Activated CD4-positive, CD25-positive, alpha-beta regulatory T cell treated with anti-CD3 and anti-CD28 coated beads, Interleukin-2, amount 50 U/mL, for 16 hours (primary cell): ENCODE measurements around the gene ZNF805.
"Not testable (repeated sequence)": the region's sequence is repeated elsewhere in the genome, so short reads cannot be mapped to it uniquely, and the experiment has no call there.

Source experiments
- DNase-seq: peaks from one replicate; pipeline ENCODE4 v3.0.0-alpha.2; 2020; ENCODE audit warnings: low read depth, low spot score

Gene ZNF805

DNA sequence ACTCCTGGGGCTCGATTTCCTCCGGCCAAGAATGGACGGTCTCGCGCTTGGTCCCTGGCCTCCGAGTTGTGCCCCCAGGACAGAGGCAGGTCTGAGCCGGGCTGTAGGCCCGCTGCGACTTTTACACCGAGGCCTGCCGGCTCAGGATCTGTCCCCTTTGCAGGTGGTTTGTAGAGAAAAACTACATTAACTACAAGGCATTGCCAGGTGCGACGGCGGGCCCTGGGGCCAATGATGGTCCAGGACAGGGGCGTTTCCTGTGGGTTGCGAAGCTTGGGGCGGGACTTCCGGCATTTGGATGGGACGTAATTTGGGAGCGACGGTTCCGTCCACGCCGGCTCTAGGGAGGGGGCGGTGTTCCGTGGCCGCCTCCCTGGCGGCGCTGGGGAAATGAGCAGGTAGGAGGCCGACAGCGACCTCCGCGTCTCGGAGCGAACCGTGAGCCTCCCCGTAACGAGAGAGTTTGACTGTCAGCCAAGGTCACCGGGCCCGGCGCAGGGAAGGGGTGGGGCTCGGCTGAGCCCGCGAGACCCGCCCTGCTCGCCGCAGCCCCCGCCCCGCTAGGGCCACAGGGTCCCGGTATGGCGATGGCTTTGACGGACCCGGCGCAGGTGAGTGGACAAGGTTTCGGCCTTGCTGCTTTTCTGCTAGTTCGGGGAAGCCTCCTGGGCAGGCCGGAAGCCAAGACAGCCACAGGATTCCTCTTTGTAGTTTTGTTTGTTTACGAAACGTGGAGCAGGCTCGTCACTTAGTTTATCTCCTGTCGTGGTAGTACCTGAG, at the start of gene ZNF805:
TSS of gene ZNF805 (plus strand) at position 322 of the 780 bp plus-strand sequence. CDS start at position 582, 260 bp downstream.
- DNase-seq: peak; percentile 92

DNA sequence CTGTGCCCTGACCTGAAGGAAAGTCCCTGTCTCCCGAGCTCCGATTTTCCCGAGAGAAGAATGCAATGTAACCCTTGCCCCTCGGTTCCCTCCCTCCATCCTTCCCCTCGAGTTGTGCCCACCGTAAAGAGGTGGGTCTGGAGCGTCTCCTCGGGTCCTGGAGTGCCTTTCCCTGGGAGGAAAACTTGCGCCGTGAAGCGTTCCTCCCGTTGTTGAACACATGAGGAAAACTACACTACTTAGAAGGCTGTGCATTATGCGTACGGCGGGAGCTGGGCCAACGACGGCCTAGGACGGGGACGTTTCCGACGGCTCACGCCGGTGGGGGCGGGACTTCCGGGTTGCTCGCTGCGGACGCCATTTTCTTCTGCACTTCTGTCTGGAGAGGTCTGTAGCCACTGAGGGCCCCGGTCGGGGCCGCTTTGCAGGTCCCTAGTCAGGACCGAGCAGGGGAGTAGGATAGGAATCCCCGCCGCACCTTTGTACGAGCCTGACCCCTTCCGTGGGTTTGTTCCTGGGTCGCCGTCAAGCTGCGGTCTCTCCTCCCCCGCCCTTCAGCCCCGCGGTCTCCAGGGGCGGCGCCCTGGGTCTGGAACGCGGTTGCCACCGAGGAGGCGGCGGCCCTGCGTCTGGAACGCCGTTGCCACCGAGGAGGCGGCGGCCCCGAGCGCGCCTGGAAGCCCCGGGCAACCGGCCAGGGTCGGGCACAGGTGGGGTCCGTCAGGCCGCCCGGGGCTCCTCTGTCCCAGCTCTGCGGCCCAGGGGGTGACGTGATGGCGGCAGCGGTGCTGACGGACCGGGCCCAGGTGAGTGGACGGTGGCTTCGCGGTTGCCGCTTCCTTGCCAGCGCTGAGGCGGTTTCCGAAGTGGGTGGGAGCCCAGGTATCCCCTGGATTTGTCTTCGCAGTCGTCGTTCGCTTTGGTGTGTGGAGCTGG, 49.0 kb upstream of the ZNF805 start, which contains the start of gene ZNF264:
TSS of gene ZNF264 (plus strand) at position 360 of the 936 bp plus-strand sequence. CDS start at position 774, 414 bp downstream.
- peak; percentile 75 for DNase-seq

DNA sequence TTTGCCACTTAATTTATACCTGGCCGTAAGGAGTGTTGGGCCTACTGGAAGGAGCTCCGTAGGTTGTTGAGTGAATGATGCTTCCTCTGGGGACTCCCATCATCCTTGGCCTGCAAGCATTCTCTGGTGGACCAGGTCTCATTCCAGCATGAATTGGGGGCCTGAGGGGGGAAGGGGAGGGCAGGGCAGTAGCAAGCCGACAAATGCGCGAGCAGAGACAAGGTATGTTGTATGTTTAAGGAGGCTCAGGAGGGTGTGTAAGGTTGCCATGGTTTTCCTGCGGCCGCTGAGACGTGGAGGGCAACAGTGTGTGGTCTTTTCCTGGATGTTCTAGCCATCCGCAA, 48.4 kb upstream of the ZNF805 start:
- no peak for DNase-seq

DNA sequence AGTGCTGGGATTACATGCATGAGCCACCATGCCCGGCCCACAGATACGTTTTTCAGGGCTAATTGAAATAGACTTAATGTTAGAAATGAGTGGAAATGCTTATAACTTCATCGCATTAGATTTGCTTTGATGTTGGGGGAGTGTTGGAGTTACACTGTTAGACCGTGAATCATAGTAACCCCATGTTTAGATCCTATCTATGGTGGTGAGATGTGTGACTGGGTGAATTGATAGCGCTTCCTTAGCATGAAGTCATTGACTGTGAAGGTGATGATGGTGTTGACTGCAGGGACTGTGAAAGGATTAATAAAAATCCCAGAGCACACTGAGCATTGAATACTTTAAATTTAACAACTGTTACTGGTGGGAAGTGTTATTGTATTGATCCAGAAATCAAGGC, 47.4 kb upstream of the ZNF805 start:
- DNase-seq: no peak

DNA sequence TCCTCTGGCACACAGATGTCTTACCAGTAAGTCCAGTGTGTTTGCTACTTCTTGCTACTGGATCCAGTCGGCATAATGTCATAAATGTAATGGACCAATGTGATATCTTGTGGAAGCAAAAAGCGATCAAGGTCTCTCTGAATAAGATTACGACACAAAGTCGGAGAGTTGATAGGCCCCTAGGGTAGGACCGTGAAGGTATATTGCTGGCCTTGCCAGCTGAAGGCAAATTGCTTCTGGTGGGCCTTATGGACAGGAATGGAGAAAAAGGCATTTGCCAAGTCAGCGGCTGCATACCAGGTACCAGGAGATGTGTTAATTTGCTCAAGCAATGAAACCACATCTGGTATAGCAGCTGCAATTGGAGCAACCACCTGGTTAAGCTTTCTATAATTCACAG, 42.6 kb upstream of the ZNF805 start:
- DNase-seq: not testable (repeated sequence)

DNA sequence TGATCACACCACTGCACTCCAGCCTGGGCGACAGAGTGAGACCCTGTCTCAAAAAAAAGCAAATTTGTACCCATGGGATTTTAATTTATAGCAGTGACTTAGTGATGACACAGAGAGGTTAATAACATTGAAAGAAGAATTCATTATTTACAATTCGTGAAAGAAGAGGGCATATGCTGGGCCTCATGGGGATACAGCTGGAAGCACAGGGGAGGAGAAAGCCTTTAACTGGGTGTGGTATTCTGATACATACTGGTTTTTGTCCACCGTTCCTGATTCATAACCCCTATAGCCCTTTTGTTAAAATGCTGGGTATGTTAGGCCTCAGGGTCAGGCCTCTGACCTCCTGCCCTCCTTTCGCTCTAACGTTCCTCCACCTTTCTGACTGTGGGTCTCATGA, 38.3 kb upstream of the ZNF805 start:
- DNase-seq: no peak

- DNase-seq: no peak
Measured at GRCh38 chr19:57210381-57210780, 30.1 kb upstream of the ZNF805 start.

DNA sequence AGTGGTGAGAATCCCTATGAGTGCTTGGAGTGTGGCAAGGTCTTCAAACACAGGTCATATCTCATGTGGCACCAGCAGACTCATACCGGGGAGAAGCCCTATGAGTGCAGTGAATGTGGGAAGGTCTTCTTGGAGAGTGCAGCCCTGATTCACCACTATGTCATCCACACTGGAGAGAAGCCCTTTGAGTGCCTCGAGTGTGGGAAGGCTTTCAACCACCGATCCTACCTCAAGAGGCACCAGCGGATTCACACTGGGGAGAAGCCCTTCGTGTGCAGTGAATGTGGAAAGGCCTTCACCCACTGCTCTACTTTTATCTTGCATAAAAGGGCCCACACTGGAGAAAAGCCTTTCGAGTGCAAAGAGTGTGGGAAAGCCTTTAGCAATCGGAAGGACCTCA, 28.3 kb upstream of the ZNF805 start:
- no peak for DNase-seq

DNA sequence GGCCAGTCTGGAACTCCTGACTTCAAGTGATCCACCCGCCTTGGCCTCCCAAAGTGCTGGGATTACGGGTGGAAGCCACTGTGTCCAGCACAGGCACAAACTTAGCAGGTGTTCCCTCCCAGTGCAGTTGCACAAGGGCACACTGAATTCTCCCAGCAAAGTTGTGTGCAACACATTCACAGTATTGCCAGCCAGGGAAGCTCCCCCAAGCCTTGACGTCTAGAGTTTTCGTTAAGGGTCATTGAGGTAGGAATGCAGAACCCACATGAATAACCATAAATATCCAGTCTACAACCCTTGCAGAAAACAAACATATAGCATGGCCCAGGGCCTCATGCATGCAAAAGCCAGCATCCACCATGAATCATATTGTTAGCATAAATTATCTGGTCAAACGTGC, 12.9 kb upstream of the ZNF805 start:
- DNase-seq: no peak

GRCh38 chr19:57231686-57232085, 8.7 kb upstream of the ZNF805 start:
- DNase-seq: no peak

- no peak for DNase-seq
Measured at GRCh38 chr19:57233207-57233606, 7.2 kb upstream of the ZNF805 start.

DNA sequence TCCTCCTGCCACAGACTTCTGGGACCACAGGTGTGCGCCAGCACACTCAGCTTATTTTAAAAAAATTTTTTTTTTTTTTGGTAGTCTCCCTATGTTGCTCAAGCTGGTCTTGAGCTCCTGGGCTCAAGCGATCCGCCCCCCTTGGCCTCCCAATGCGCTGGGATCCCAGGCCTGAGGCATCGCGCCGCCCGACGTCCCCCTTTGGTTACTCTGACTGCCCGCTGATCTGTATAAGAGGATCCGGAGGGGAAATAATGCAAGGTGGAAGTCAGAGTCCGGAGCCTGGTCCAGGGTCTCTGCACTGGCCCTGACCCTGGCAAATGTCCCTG, 486 bp upstream of the ZNF805 start:
- DNase-seq: no peak

DNA sequence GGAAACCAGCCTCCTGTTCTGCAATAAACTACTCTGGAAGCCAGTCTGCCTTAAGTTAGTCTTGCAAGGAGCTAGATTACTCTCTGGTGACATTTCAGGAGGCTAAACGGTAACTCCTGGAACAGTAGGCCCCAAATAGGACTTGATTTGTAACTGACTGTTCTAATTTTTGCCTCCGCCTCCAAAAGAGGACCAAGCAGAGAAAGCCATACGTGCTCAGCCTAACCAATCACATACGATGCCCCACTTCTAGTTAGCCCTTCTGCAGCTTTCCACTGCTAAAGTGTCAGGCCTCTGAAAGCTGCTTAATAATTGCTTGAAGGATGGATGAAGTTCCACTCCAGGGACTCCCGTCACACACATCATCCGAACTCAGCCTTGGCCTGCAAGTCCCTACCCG, 744 bp downstream of the ZNF805 start:
- no peak for DNase-seq

- no peak for DNase-seq
Measured at GRCh38 chr19:57242821-57243220, 2.4 kb downstream of the ZNF805 start.

DNA sequence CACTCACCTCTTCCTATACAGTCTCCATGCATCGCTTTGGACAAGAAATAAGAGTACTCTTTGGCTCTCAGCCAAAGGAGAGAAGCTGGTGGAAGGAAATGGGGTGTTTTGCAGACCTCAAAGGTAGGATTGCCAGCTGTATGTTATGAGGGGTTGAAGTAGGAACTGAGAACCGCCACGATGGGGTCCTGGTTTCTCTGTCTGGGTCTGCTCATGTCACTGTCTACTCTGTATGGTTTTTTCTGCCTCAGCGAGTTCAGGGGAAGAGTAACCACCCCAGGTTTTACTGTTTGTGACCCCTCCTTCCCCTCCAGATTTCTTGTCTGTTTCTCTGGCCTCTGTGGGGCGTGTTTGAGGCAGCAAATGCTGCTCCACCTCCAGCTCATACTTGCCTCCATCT, 4.1 kb downstream of the ZNF805 start:
- no peak for DNase-seq

DNA sequence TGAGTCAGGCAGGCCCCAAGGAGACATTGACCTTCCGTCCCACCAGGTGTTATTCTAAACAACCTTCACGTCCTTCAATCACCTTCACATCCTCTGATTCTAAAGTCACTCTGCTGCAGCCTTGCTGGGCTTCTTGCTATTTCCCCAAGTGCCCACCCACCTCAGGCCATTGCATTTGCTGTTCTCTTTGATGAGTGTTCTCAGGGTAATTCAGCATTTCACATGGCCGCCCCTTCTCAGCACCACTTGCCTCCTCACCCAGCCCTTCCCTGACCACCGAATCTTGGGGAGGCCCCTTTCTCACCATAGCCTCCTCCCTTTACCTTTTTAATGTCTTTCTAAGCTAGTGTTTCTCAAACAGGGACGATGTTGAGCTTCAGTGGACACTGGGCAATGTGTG, 4.6 kb downstream of the ZNF805 start:
- DNase-seq: no peak

DNA sequence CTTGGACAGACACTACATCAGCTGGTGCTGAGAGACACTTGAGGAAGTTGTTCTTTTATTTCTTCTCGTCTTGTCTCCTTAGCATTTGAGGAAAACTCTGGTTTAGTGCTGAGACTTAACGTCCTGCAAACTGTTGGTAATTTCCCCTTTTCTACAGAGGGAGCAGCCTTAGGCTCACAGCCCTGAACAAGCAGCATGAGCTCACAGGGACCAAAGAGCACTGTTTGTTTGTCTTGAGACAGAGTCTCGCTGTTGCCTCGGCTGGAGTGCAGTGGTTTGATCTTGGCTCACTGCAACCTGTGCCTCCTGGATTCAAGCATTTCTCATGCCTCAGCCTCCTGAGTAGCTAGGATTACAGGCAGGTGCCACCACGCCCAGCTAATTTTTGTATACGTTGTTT, 5.5 kb downstream of the ZNF805 start:
- no peak for DNase-seq

- DNase-seq: no peak
Measured at GRCh38 chr19:57248646-57249045, 8.2 kb downstream of the ZNF805 start.

DNA sequence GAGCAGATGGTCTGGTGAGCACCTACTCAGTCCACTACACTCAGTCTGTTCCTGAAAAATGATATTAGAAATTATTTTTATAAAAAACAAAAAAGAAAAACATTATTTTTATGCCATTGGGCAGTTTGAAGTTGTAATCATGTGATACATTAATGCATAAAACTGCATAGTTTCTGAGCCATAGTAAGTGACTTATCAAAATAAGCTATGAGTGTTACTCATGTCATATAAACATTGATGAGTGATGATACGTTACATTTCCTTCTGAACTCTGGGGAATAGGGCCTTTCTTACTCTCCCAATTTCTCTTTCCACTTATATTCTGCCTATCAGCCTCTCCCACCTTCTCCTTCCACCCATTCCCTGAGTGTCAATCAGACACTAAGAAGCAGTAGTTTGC, 8.9 kb downstream of the ZNF805 start:
- no peak for DNase-seq

DNA sequence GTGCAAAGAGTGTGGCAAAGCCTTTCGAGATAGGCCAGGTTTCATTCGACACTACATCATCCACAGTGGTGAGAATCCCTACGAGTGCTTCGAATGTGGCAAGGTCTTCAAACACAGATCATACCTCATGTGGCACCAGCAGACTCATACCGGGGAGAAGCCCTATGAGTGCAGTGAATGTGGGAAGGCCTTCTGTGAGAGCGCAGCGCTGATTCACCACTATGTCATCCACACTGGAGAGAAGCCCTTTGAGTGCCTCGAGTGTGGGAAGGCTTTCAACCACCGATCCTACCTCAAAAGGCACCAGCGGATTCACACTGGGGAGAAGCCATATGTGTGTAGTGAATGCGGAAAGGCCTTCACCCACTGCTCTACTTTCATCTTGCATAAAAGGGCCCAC, 13.3 kb downstream of the ZNF805 start:
- DNase-seq: not testable (repeated sequence)

- DNase-seq: no peak
Measured at GRCh38 chr19:57262044-57262443, 21.6 kb downstream of the ZNF805 start.

- no peak for DNase-seq
Measured at GRCh38 chr19:57263244-57263741, 22.9 kb downstream of the ZNF805 start.

DNA sequence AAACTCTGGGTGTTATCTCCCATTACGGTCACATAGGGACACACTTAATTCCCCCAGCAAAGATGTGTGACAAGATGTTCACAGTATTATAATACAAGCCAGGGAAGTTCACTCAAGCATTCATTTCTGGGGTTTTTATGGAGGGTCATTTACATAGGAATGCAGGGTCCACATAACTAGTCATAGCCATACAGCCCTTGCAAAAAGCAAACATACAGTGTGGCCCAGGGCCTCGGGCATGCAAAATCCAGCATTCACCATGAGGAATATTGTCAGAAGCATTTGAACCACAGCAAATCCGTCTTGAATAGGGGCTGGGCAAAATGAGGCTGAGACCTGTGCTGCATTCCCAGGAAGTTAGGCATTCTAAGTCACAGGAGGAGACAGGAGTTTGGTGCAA, 26.9 kb downstream of the ZNF805 start:
- no peak for DNase-seq
